Natural killer cell (primary cell): Measurements from ENCODE around the gene MAPK11. TPM values are rescaled to one million over a fixed set of nuclear protein-coding genes. Genes with fewer than 3 reads are reported as not detected.
A peak's percentile ranks its signal among the peaks of the same experiment; 100 is the strongest.

ENCODE experiments used
- ATAC-seq, 3 donors: fragments of 150-1000 bp in 2 of 3; fragments of 200-7000 bp in 1 of 3; cut with Tn5 transposase; 1 replicate in 1 of 3; 2 replicates in 2 of 3; pipeline ENCODE4 v1.10.0; 2021; ENCODE audit warnings: mild to moderate bottlenecking in 2 of 3, moderate library complexity in 2 of 3
- DNase-seq, 2 donors: peaks; one replicate each; pipeline versions ENCODE4 v3.0.0 to v3.0.0-alpha.2; 2013 to 2021; ENCODE audit warnings: mixed read lengths in 1 of 2
- H3K27ac ChIP-seq: one replicate; pipeline ENCODE4 v1.5.1; 2013; ENCODE audit warnings: mild to moderate bottlenecking, low read length
- H3K27me3 ChIP-seq: one replicate; pipeline ENCODE4 v1.6.1; 2013; ENCODE audit warnings: low read length; ENCODE audit not compliant: control insufficient read depth, insufficient read depth
- H3K36me3 ChIP-seq: one replicate; pipeline ENCODE4 v1.6.1; 2013; ENCODE audit warnings: low read length; ENCODE audit not compliant: control insufficient read depth, insufficient read depth
- H3K4me1 ChIP-seq: one replicate; pipeline ENCODE4 v1.6.1; 2013; ENCODE audit warnings: low read length; ENCODE audit not compliant: control insufficient read depth, insufficient read depth
- H3K4me3 ChIP-seq: one replicate; pipeline ENCODE4 v1.5.1; 2013; ENCODE audit warnings: low read length
- H3K9me3 ChIP-seq: one replicate; pipeline ENCODE4 v1.6.1; 2013; ENCODE audit warnings: low read length; ENCODE audit not compliant: control insufficient read depth, insufficient read depth
- H3K27ac Mint-ChIP-seq, 2 donors: one replicate each; pipeline ENCODE4 v1.8.0; 2022; ENCODE audit warnings: mild to moderate bottlenecking in 2 of 2, mixed read lengths in 2 of 2, moderate library complexity in 1 of 2
- H3K27me3 Mint-ChIP-seq, 2 donors: one replicate each; pipeline ENCODE4 v1.8.0; 2022; ENCODE audit warnings: low read depth in 2 of 2, mixed read lengths in 2 of 2
- H3K36me3 Mint-ChIP-seq: one replicate; pipeline ENCODE4 v1.8.0; 2022; ENCODE audit warnings: mixed read lengths
- H3K4me1 Mint-ChIP-seq, 2 donors: one replicate each; pipeline ENCODE4 v1.8.0; 2022; ENCODE audit warnings: mixed read lengths in 2 of 2
- H3K4me3 Mint-ChIP-seq: one replicate; pipeline ENCODE4 v1.8.0; 2022; ENCODE audit warnings: mild to moderate bottlenecking, moderate library complexity, mixed read lengths
- H3K9me3 Mint-ChIP-seq, 2 donors: one replicate each; pipeline ENCODE4 v1.8.0; 2022; ENCODE audit warnings: mixed read lengths in 2 of 2
- CTCF ChIP-seq: fragments of 200-600 bp; IDR thresholded peaks from one replicate; pipeline ENCODE4 v1.8.0; 2022; ENCODE audit warnings: antibody characterized with exemption
- WGBS: methylation state at CpG from one replicate; pipeline ENCODE4 v1.1.7; 2013; ENCODE audit warnings: missing lambda C conversion rate; ENCODE audit not compliant: insufficient coverage; 5-methylcytosine and 5-hydroxymethylcytosine counted together
- intact Hi-C: fragments of 100-400 bp; cut with micrococcal nuclease; formaldehyde crosslinking; loops from one replicate; pipeline ENCODE4 v1.14.2; 2022
- total RNA-seq, 4 donors: library from RNA; stranded (reverse); fragments of 120-200 nt in 1 of 4; gene quantifications; one replicate each; pipeline versions ENCODE4 v1.2.3 to v1.2.4, GENCODE V29; 2013 to 2022

Gene MAPK11
- total RNA-seq, 3 donors from 2014 or later (not counting 1 experiment from before 2014, with no cell fraction given), result 2.2 to 3.1 (median 2.2) TPM

GRCh38 chr22:50245214-50246072, 24.7 kb downstream of the MAPK11 start:
- Mint-ChIP-seq H3K4me3 (peak overlapping the region; percentile 99), H3K9me3 (no peaks in the 10 kb centered on the region), H3K4me1 (peaks cover 23 to 42% of the 10 kb centered on the region in 2 donors), H3K36me3 (no peaks in the 10 kb centered on the region), H3K27me3 (no peaks in the 10 kb centered on the region), H3K27ac (peak overlapping the region; percentile 96 to 98)
- Histone ChIP-seq H3K4me1 (peaks cover 82% of the 10 kb centered on the region), H3K27me3 (no peaks in the 10 kb centered on the region), H3K36me3 (peaks cover 21% of the 10 kb centered on the region), H3K9me3 (no peaks in the 10 kb centered on the region), H3K27ac (peak overlapping the region; percentile 87), H3K4me3 (peak overlapping the region; percentile 66)
- no peak for ATAC-seq
- 18% methylated on average over 53 of the region's 53 CpGs for WGBS
- no peak for DNase-seq
- intact Hi-C loops, result no loop called here
- TF ChIP-seq CTCF, result no peak

- under 1% methylated on average over 76 of the region's 76 CpGs for WGBS
- Histone ChIP-seq H3K36me3 (peaks cover 27% of the 10 kb centered on the region), H3K27me3 (no peaks in the 10 kb centered on the region), H3K9me3 (no peaks in the 10 kb centered on the region), H3K4me3 (peak within 1 kb of the TSS; percentile 66), H3K4me1 (peaks cover 73% of the 10 kb centered on the region), H3K27ac (peak within 1 kb of the TSS; percentile 87)
- Mint-ChIP-seq H3K9me3 (no peaks in the 10 kb centered on the region), H3K36me3 (no peaks in the 10 kb centered on the region), H3K4me3 (peak within 1 kb of the TSS; percentile 99), H3K4me1 (peaks cover 23 to 34% of the 10 kb centered on the region in 2 donors), H3K27me3 (no peaks in the 10 kb centered on the region), H3K27ac (peak within 1 kb of the TSS; percentile 96 to 98)
- no peak for TF ChIP-seq CTCF
- intact Hi-C loops, result no loop called here
- peak; percentile 94 to 96 for DNase-seq
- peak; percentile 78 to 91 (median 81) for ATAC-seq
Observed at GRCh38 chr22:50244420-50245213, 25.6 kb downstream of the MAPK11 start, which contains the start of gene TUBGCP6. Gene TUBGCP6, minus strand, starts transcription at chr22:50245023. Its CDS starts 564 bp downstream, at chr22:50244459.

GRCh38 chr22:50243685-50244419, 26.3 kb downstream of the MAPK11 start:
- Mint-ChIP-seq H3K27me3 (no peaks in the 10 kb centered on the region), H3K9me3 (no peaks in the 10 kb centered on the region), H3K36me3 (no peaks in the 10 kb centered on the region), H3K4me1 (peaks cover 23 to 33% of the 10 kb centered on the region in 2 donors), H3K4me3 (peak overlapping the region; percentile 99), H3K27ac (peak overlapping the region; percentile 96 to 98)
- ATAC-seq (no peak), DNase-seq (peak in 1 of 2 donors; percentile 40)
- Histone ChIP-seq H3K36me3 (peaks cover 30% of the 10 kb centered on the region), H3K4me1 (peaks cover 66% of the 10 kb centered on the region), H3K27me3 (no peaks in the 10 kb centered on the region), H3K9me3 (no peaks in the 10 kb centered on the region), H3K4me3 (peak overlapping the region; percentile 66), H3K27ac (peak overlapping the region; percentile 87)
- intact Hi-C loops, result no loop called here
- WGBS, result 24% methylated on average over 25 of the region's 27 CpGs
- TF ChIP-seq CTCF, result no peak
